Vagina (tissue), 2 donors: ENCODE data around the gene ST6GALNAC3. TPM values are rescaled to one million over a fixed set of nuclear protein-coding genes. Genes with fewer than 3 reads are reported as not detected.

Experiments used
- DNase-seq, 2 donors: peaks; one replicate each; pipeline ENCODE4 v3.0.0-alpha.2; 2017; ENCODE audit errors: extremely low spot score in 2 of 2
- H3K27ac ChIP-seq: fragments of 200-600 bp; sonication (generic); one replicate; pipeline ENCODE4 v1.5.1; 2019
- H3K27me3 ChIP-seq: fragments of 200-600 bp; sonication (generic); one replicate; pipeline ENCODE4 v1.5.1; 2019
- H3K36me3 ChIP-seq, 2 donors: fragments of 200-600 bp; sonication (generic); one replicate each; pipeline ENCODE4 v1.5.1; 2017 to 2019
- H3K4me1 ChIP-seq: fragments of 200-600 bp; sonication (generic); one replicate; pipeline ENCODE4 v1.5.1; 2019
- H3K4me3 ChIP-seq, 2 donors: fragments of 200-600 bp; sonication (generic); 1 replicate in 1 of 2; 2 replicates in 1 of 2; pipeline ENCODE4 v1.5.1; 2016 to 2019
- H3K9me3 ChIP-seq: fragments of 200-600 bp; sonication (generic); one replicate; pipeline ENCODE4 v1.5.1; 2019
- POLR2A ChIP-seq, 2 donors: fragments of 450-650 bp; IDR thresholded peaks; one replicate each; pipeline ENCODE4 v1.6.1; 2017; ENCODE audit warnings: antibody characterized with exemption in 2 of 2, mild to moderate bottlenecking in 2 of 2, moderate library complexity in 2 of 2
- POLR2AphosphoS5 ChIP-seq, 2 donors: sonication (generic); formaldehyde crosslinking; IDR thresholded peaks; one replicate each; pipeline ENCODE4 v1.9.0; 2017; ENCODE audit warnings: antibody characterized with exemption in 2 of 2, mild to moderate bottlenecking in 2 of 2, low read depth in 1 of 2; ENCODE audit not compliant: insufficient read depth in 1 of 2
- intact Hi-C: fragments of 100-400 bp; cut with DNase I; formaldehyde crosslinking; loops from one replicate; pipeline ENCODE4 v1.15.1; 2023
- total RNA-seq: library from RNA; depleted of rRNA; stranded (reverse); fragments of >200 nt; gene quantifications from one replicate; pipeline ENCODE4 v1.2.3, GENCODE V29; 2016
- TF ChIP-seq, protein P1 (sequence below), 3 experiments: fragments of 450-650 bp in 2 of 3; fragments of 200-600 bp in 1 of 3; sonication (generic) in 1 of 3; IDR thresholded peaks; one replicate each; pipeline ENCODE4 v1.5.1; 2017 to 2019; ENCODE audit warnings: antibody characterized with exemption in 3 of 3, mild to moderate bottlenecking in 2 of 3, moderate library complexity in 2 of 3

The ST6GALNAC3 gene
- total RNA-seq, 1 donor from 2014 or later: 21.1 TPM

DNA sequence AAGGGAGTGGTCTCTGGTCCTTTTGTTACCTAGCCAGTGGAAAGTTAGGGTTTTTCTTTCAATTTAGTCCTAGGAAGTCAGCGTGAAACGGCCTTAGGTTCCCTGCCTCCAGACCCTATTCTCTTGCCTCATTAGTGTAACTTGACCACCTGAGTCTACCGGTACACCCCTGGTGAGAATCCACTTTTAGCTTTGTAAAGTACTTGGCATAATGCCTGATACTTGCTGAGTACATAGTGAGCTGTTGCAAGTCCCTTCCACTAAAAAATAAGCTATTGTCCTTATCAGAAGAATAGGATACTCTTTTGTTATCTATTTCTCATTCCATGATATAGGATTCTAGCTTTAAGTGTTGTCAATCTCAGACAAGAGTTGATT, 228.8 kb downstream of the ST6GALNAC3 start:
- no peak for TF ChIP-seq POLR2AphosphoS5 (IDR thresholded peaks at IDR 0.05; ENCODE audit: insufficient read depth in 1 of 2, low read depth in 1 of 2)
- TF ChIP-seq, protein P1, sequence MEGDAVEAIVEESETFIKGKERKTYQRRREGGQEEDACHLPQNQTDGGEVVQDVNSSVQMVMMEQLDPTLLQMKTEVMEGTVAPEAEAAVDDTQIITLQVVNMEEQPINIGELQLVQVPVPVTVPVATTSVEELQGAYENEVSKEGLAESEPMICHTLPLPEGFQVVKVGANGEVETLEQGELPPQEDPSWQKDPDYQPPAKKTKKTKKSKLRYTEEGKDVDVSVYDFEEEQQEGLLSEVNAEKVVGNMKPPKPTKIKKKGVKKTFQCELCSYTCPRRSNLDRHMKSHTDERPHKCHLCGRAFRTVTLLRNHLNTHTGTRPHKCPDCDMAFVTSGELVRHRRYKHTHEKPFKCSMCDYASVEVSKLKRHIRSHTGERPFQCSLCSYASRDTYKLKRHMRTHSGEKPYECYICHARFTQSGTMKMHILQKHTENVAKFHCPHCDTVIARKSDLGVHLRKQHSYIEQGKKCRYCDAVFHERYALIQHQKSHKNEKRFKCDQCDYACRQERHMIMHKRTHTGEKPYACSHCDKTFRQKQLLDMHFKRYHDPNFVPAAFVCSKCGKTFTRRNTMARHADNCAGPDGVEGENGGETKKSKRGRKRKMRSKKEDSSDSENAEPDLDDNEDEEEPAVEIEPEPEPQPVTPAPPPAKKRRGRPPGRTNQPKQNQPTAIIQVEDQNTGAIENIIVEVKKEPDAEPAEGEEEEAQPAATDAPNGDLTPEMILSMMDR (IDR thresholded peaks at IDR 0.05): no peak
- TF ChIP-seq POLR2A (IDR thresholded peaks at IDR 0.05): no peak
- Histone ChIP-seq H3K4me1 (no peaks in the 10 kb centered on the region), H3K27ac (no peak overlapping the region), H3K9me3 (no peaks in the 10 kb centered on the region), H3K27me3 (no peaks in the 10 kb centered on the region), H3K4me3 (no peak overlapping the region), H3K36me3 (no peaks in the 10 kb centered on the region)
- intact Hi-C loops: no loop called here
- no peak for DNase-seq

DNA sequence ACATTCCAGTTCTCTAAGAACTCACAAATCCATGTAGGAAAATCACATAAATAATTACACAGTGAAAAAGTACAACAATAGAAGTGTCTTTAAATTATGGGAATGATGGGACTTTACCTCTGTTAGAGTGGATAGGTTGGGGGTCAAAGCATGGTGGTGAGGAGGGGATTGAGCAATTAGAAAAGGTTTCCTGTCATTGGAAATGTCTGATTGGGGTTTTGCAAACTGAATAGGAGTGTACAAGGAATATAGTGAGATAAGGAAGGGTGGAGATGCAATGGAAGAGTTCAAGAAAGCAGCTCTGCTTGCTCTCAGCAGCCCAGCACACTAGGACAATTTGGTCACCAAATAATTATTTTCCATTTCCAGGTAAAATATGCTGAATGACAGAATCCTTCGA, 238.8 kb downstream of the ST6GALNAC3 start:
- no peaks in the 10 kb centered on the region for H3K36me3 ChIP-seq
- no peak overlapping the region for H3K27ac ChIP-seq
- intact Hi-C loops: no loop called here
- no peak for TF ChIP-seq POLR2A (IDR thresholded peaks at IDR 0.05)
- TF ChIP-seq POLR2AphosphoS5 (IDR thresholded peaks at IDR 0.05; ENCODE audit: insufficient read depth in 1 of 2, low read depth in 1 of 2): no peak
- TF ChIP-seq, protein P1 (IDR thresholded peaks at IDR 0.05): no peak
- H3K27me3 ChIP-seq: no peaks in the 10 kb centered on the region
- no peak for DNase-seq
- H3K9me3 ChIP-seq: no peaks in the 10 kb centered on the region
- no peaks in the 10 kb centered on the region for H3K4me1 ChIP-seq
- no peak overlapping the region for H3K4me3 ChIP-seq

GRCh38 chr1:76314730-76315129, 240.2 kb downstream of the ST6GALNAC3 start:
- Histone ChIP-seq H3K9me3 (no peaks in the 10 kb centered on the region), H3K27ac (no peak overlapping the region), H3K36me3 (no peaks in the 10 kb centered on the region), H3K4me1 (no peaks in the 10 kb centered on the region), H3K27me3 (no peaks in the 10 kb centered on the region), H3K4me3 (no peak overlapping the region)
- intact Hi-C loops: no loop called here
- TF ChIP-seq POLR2A (IDR thresholded peaks at IDR 0.05) (no peak), POLR2AphosphoS5 (IDR thresholded peaks at IDR 0.05; ENCODE audit: insufficient read depth in 1 of 2, low read depth in 1 of 2) (no peak)
- no peak for DNase-seq

DNA sequence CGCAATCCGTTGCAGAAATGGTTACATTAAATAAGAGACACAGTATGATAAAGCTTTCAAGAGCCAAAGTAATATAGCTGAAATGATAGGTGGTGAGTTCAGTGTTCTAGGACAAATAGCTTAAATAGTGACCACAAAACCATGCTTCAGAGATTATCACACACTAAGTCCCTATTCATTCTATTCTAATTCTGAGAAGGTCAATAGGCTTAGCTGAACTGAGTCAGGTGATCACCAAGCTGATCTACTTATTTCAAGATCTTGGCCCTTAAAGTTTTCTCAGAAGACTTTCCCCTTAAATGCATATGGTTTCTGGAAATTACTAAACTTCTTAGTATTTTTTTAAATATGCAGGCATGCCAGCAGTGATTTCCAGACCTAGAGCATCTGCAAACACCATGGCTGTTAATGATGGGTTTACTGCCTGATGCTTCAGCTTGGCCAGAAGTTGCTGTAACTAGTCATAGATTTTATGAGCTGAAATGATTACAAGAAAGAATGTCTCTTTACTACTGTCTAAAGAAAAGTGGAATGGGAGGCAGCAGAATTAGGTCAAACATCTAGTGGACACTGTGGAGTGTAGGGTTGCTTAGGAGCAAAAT, 242.9 kb downstream of the ST6GALNAC3 start:
- intact Hi-C loops: no loop called here
- Histone ChIP-seq H3K4me1 (no peaks in the 10 kb centered on the region), H3K4me3 (no peak overlapping the region), H3K27me3 (no peaks in the 10 kb centered on the region), H3K36me3 (no peaks in the 10 kb centered on the region), H3K27ac (no peak overlapping the region), H3K9me3 (no peaks in the 10 kb centered on the region)
- TF ChIP-seq POLR2A (IDR thresholded peaks at IDR 0.05) (no peak), POLR2AphosphoS5 (IDR thresholded peaks at IDR 0.05; ENCODE audit: insufficient read depth in 1 of 2, low read depth in 1 of 2) (no peak)
- TF ChIP-seq, protein P1 (IDR thresholded peaks at IDR 0.05): no peak
- no peak for DNase-seq

DNA sequence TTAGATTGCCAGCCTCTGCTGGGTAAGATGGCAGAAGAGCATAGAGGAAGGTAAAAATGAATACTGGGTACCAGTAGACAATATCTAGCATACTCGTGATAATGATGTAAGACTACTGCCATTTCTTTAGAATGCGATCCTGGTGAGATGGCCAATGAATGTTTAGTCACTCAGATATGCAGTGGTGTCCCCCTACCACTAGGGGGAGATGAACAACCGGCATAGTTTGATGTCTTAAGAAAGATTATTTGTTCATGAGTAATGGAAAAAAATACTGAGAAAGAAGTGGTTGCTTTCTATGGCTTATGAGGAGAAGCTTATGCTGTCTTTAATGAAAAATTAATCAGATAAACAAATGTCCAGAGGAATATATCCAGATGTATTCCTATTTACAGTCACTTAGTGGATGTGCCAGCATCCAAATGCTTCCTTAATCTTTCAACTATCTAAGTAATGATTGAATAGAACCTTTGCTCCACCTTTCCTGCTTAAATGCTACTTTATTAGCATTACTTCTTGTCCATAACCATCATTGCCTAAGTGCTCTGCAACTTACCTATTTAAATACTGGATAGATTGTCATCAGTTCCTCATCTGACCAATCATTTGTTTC, 256.6 kb downstream of the ST6GALNAC3 start:
- no peaks in the 10 kb centered on the region for H3K4me1 ChIP-seq
- DNase-seq: no peak
- no peak for TF ChIP-seq POLR2AphosphoS5 (IDR thresholded peaks at IDR 0.05; ENCODE audit: insufficient read depth in 1 of 2, low read depth in 1 of 2)
- TF ChIP-seq, protein P1 (IDR thresholded peaks at IDR 0.05): peak; percentile 57 to 65 (median 64)
- H3K4me3 ChIP-seq: no peak overlapping the region
- H3K27me3 ChIP-seq: no peaks in the 10 kb centered on the region
- no peak overlapping the region for H3K27ac ChIP-seq
- intact Hi-C loops: no loop called here
- H3K9me3 ChIP-seq: no peaks in the 10 kb centered on the region
- H3K36me3 ChIP-seq: no peaks in the 10 kb centered on the region
